H1 (cell line): ENCODE data around the gene COL5A2. TPM values are rescaled to one million over a fixed set of nuclear protein-coding genes. Genes with fewer than 3 reads are reported as not detected.

ENCODE experiments used
- CTCF ChIA-PET: fragments of 300-600 bp; sonication (Branson Sonifier 250); formaldehyde crosslinking; loops from one replicate; lab custom pipeline; 2021; ENCODE audit not compliant: partially characterized antibody; lab: Charles Lee
- POLR2A ChIA-PET: fragments of 300-600 bp; sonication (Branson Sonifier 250); formaldehyde crosslinking; loops from one replicate; lab custom pipeline; 2021; ENCODE audit warnings: inconsistent platforms; ENCODE audit not compliant: partially characterized antibody; lab: Charles Lee
- DNase-seq, 2 experiments: peaks; one replicate each; pipeline versions ENCODE4 v3.0.0 to v3.0.0-alpha.2; 2010 to 2022; ENCODE audit warnings: low spot score in 2 of 2, low read depth in 1 of 2, mixed read lengths in 1 of 2
- FAIRE-seq: peaks from 2 replicates; lab custom pipeline; 2011; peaks lifted over from hg19 to GRCh38; lab: Jason Lieb, UNC
- H2AFZ ChIP-seq: 2 replicates; pipeline ENCODE4 v1.8.1; 2012; ENCODE audit warnings: low read length, inconsistent platforms
- H2AK5ac ChIP-seq: 2 replicates; pipeline ENCODE4 v1.6.1; 2013; ENCODE audit warnings: low read depth, low read length
- H2BK120ac ChIP-seq: replicated peaks from 2 replicates; pipeline ENCODE3; 2013; ENCODE audit warnings: low read depth, low read length, inconsistent platforms
- H2BK12ac ChIP-seq: 2 replicates; pipeline ENCODE4 v1.6.1; 2013; ENCODE audit warnings: low read depth, low read length
- H2BK15ac ChIP-seq: 2 replicates; pipeline ENCODE4 v1.6.1; 2013; ENCODE audit warnings: low read length
- H2BK20ac ChIP-seq: 2 replicates; pipeline ENCODE4 v1.6.1; 2013; ENCODE audit warnings: low read length
- H2BK5ac ChIP-seq: 2 replicates; pipeline ENCODE4 v1.6.1; 2013; ENCODE audit warnings: low read depth, low read length
- H3K14ac ChIP-seq: 2 replicates; pipeline ENCODE4 v1.6.1; 2013; ENCODE audit warnings: inconsistent platforms; ENCODE audit not compliant: insufficient read length
- H3K18ac ChIP-seq: 2 replicates; pipeline ENCODE4 v1.6.1; 2013; ENCODE audit warnings: low read length; ENCODE audit errors: extremely low read depth
- H3K23ac ChIP-seq: 2 replicates; pipeline ENCODE4 v1.6.1; 2013; ENCODE audit warnings: inconsistent platforms; ENCODE audit not compliant: insufficient read length
- H3K23me2 ChIP-seq: 2 replicates; pipeline ENCODE4 v1.6.1; 2013; ENCODE audit warnings: low read depth, low read length
- H3K27ac ChIP-seq: 2 replicates; pipeline ENCODE4 v1.6.1; 2011; ENCODE audit warnings: low read depth, low read length, inconsistent platforms
- H3K27me3 ChIP-seq, 4 experiments: replicated peaks in 1 of 4; 1 replicate in 1 of 4; 2 replicates in 3 of 4; pipeline versions ENCODE4 v1.6.1 to v1.8.1; 2011 to 2013; ENCODE audit warnings: low read length in 3 of 4, mild to moderate bottlenecking in 3 of 4, inconsistent platforms in 2 of 4, mixed read lengths in 2 of 4, moderate library complexity in 1 of 4; ENCODE audit not compliant: control insufficient read depth in 3 of 4, insufficient read depth in 3 of 4; ENCODE audit errors: extremely low read depth in 1 of 4
- H3K36me3 ChIP-seq, 4 experiments: 2 replicates each; pipeline versions ENCODE4 v1.6.1 to v1.8.1; 2011 to 2013; ENCODE audit warnings: mild to moderate bottlenecking in 4 of 4, low read length in 3 of 4, moderate library complexity in 2 of 4, control low read depth in 1 of 4, inconsistent platforms in 1 of 4; ENCODE audit not compliant: insufficient read depth in 4 of 4, control insufficient read depth in 2 of 4
- H3K4ac ChIP-seq: replicated peaks from 2 replicates; pipeline ENCODE3; 2013; ENCODE audit warnings: low read length, low read depth, mixed read lengths, inconsistent platforms; ENCODE audit not compliant: insufficient read length
- H3K4me1 ChIP-seq, 4 experiments: replicated peaks in 1 of 4; 1 replicate in 1 of 4; 2 replicates in 3 of 4; pipeline versions ENCODE4 v1.6.1 to v1.8.1; 2011 to 2013; ENCODE audit warnings: low read length in 3 of 4, inconsistent platforms in 2 of 4, mixed read lengths in 1 of 4; ENCODE audit not compliant: insufficient read depth in 4 of 4, control insufficient read depth in 3 of 4
- H3K4me2 ChIP-seq, 2 experiments: 2 replicates each; pipeline versions ENCODE4 v1.6.1 to v1.8.1; 2011 to 2013; ENCODE audit warnings: low read depth in 2 of 2, low read length in 2 of 2, control low read depth in 1 of 2, inconsistent platforms in 1 of 2, mild to moderate bottlenecking in 1 of 2; ENCODE audit not compliant: insufficient read depth in 1 of 2
- H3K4me3 ChIP-seq, 4 experiments: fragments of 200-600, 300-600 bp in 1 of 4; sonication (generic), shearing (Covaris generic), sonication (Bioruptor Twin) in 1 of 4; 2 replicates each; pipeline versions ENCODE4 v1.5.1 to v1.8.1; 2011 to 2016; ENCODE audit warnings: low read length in 4 of 4, low read depth in 3 of 4, control low read depth in 2 of 4, inconsistent platforms in 2 of 4, mild to moderate bottlenecking in 2 of 4, mixed read lengths in 1 of 4, moderate library complexity in 1 of 4; ENCODE audit not compliant: insufficient read depth in 2 of 4; ENCODE audit errors: extremely low read depth in 1 of 4
- H3K56ac ChIP-seq: replicated peaks from 2 replicates; pipeline ENCODE3; 2013; ENCODE audit warnings: low read depth, mild to moderate bottlenecking, mixed read lengths, low read length, inconsistent platforms; ENCODE audit not compliant: insufficient read length
- H3K79me1 ChIP-seq: 2 replicates; pipeline ENCODE4 v1.6.1; 2013; ENCODE audit warnings: low read depth, low read length, control low read depth
- H3K79me2 ChIP-seq, 2 experiments: 2 replicates each; pipeline versions ENCODE4 v1.6.1 to v1.8.1; 2012 to 2013; ENCODE audit warnings: low read length in 2 of 2, mild to moderate bottlenecking in 2 of 2, inconsistent platforms in 1 of 2; ENCODE audit not compliant: insufficient read depth in 2 of 2, control insufficient read depth in 1 of 2
- H3K9ac ChIP-seq, 4 experiments: replicated peaks in 1 of 4; 1 replicate in 1 of 4; 2 replicates in 3 of 4; pipeline versions ENCODE4 v1.6.1 to v1.8.1; 2011 to 2013; ENCODE audit warnings: low read depth in 3 of 4, low read length in 3 of 4, control low read depth in 2 of 4, mild to moderate bottlenecking in 2 of 4, moderate library complexity in 2 of 4, inconsistent platforms in 1 of 4; ENCODE audit errors: extremely low read depth in 1 of 4
- H3K9me3 ChIP-seq, 2 experiments: 2 replicates each; pipeline versions ENCODE4 v1.6.1 to v1.8.1; 2012 to 2013; ENCODE audit warnings: mild to moderate bottlenecking in 2 of 2, moderate library complexity in 2 of 2, control low read depth in 1 of 2, inconsistent platforms in 1 of 2, low read depth in 1 of 2, low read length in 1 of 2, mixed read lengths in 1 of 2; ENCODE audit not compliant: insufficient read depth in 2 of 2
- H4K20me1 ChIP-seq, 2 experiments: replicated peaks in 1 of 2; 2 replicates each; pipeline versions ENCODE3 to v1.8.1; 2011 to 2013; ENCODE audit warnings: inconsistent platforms in 2 of 2, low read length in 2 of 2, mild to moderate bottlenecking in 1 of 2; ENCODE audit not compliant: insufficient read depth in 2 of 2, control insufficient read depth in 1 of 2
- H4K5ac ChIP-seq: 2 replicates; pipeline ENCODE4 v1.6.1; 2013; ENCODE audit warnings: low read length, low read depth, mixed read lengths, inconsistent platforms; ENCODE audit not compliant: insufficient read length
- H4K8ac ChIP-seq: 2 replicates; pipeline ENCODE4 v1.8.0; 2013; ENCODE audit warnings: mild to moderate bottlenecking, moderate library complexity, low read length, inconsistent platforms; ENCODE audit not compliant: insufficient read depth; ENCODE audit errors: extremely low read depth
- H4K91ac ChIP-seq: replicated peaks from 2 replicates; pipeline ENCODE3; 2013; ENCODE audit warnings: low read length, mixed read lengths, inconsistent platforms; ENCODE audit not compliant: insufficient read length
- ASH2L ChIP-seq: fragments of 200-600, 300-600 bp; sonication (generic); IDR thresholded peaks from one replicate; pipeline ENCODE4 v1.7.1; 2017; ENCODE audit warnings: low read length
- E2F6 ChIP-seq: IDR thresholded peaks from 2 replicates; pipeline ENCODE4 v1.6.1; 2012; ENCODE audit warnings: inconsistent platforms
- polyA plus RNA-seq, 7 experiments: library from polyadenylated mRNA; depleted of rRNA in 3 of 7; stranded (reverse) in 5 of 7; unstranded in 2 of 7; fragments of >200 nt in 5 of 7; fragments of 200-250 nt in 2 of 7; gene quantifications; 1 replicate in 5 of 7; 2 replicates in 1 of 7; 4 replicates in 1 of 7; pipeline versions ENCODE4 v1.2.1 to v1.2.3, GENCODE V29; 2011 to 2013; ENCODE audit warnings: missing spikeins in 2 of 7, mixed read lengths in 2 of 7
- total RNA-seq: library from RNA; stranded (reverse); fragmentation: NEBNext Ultra II Directional; extraction: Animal tissue kit (Norgen Biotek cat#: 25700); gene quantifications from 2 replicates; pipeline ENCODE4 v1.2.1, GENCODE V29; 2021

COL5A2 gene
- total and polyA plus RNA-seq, 2 of the 8 experiments (the other 6 are each of a cell fraction or from before 2014, with no cell fraction given) = 4.7 to 24.2 TPM

- TF ChIP-seq E2F6 = no peak
- no peak for TF ChIP-seq ASH2L
- ChIA-PET POLR2A (no interaction called here), CTCF (interaction anchor here (1.0 to 4.4 kb wide), 3 partner anchors 93 to 294 kb away, joined by 3 to 16 read pairs (median 3); no protein-coding TSS in a partner anchor)
- Histone ChIP-seq H3K14ac (no peak overlapping the region), H3K56ac (no peak overlapping the region), H2BK15ac (no peak overlapping the region), H4K20me1 (no peaks in the 10 kb centered on the region), H3K4me2 (no peak overlapping the region), H3K27me3 (no peaks in the 10 kb centered on the region), H4K8ac (no peak overlapping the region), H2BK5ac (no peak overlapping the region), H2BK12ac (no peak overlapping the region), H2AFZ (no peak overlapping the region), H3K9ac (no peak overlapping the region), H2BK20ac (no peak overlapping the region), H3K79me1 (no peaks in the 10 kb centered on the region), H2AK5ac (no peak overlapping the region), H3K4ac (no peak overlapping the region), H3K18ac (no peak overlapping the region), H3K79me2 (no peaks in the 10 kb centered on the region), H3K9me3 (no peaks in the 10 kb centered on the region), H3K4me1 (no peaks in the 10 kb centered on the region), H3K27ac (no peak overlapping the region), H2BK120ac (no peak overlapping the region), H4K5ac (no peak overlapping the region), H3K4me3 (no peak overlapping the region), H3K23ac (no peak overlapping the region), H3K36me3 (no peaks in the 10 kb centered on the region), H4K91ac (no peak overlapping the region), H3K23me2 (no peaks in the 10 kb centered on the region)
- DNase-seq = no peak
- FAIRE-seq = no peak
Measured at GRCh38 chr2:189118386-189118785, 61.2 kb downstream of the COL5A2 start.
